Osteoblast (primary cell): ENCODE results near the gene LSM8. TPM values are rescaled to one million over a fixed set of nuclear protein-coding genes. Genes with fewer than 3 reads are reported as not detected.

Experiments
- DNase-seq: peaks from one replicate; pipeline ENCODE4 v3.0.0; 2011; ENCODE audit warnings: low spot score, mixed read lengths; ENCODE audit not compliant: insufficient read length; ENCODE audit errors: missing footprints
- H2AFZ ChIP-seq: 2 replicates; pipeline ENCODE4 v1.6.0; 2011; ENCODE audit warnings: mild to moderate bottlenecking, low read length
- H3K27ac ChIP-seq: 2 replicates; pipeline ENCODE4 v1.5.1; 2011; ENCODE audit warnings: mild to moderate bottlenecking, low read depth, low read length, moderate library complexity
- H3K27me3 ChIP-seq: 2 replicates; pipeline ENCODE4 v1.6.0; 2012; ENCODE audit warnings: mild to moderate bottlenecking, control low read depth, inconsistent platforms, low read length, moderate library complexity; ENCODE audit not compliant: insufficient read depth
- H3K36me3 ChIP-seq: 2 replicates; pipeline ENCODE4 v1.5.1; 2011; ENCODE audit warnings: mild to moderate bottlenecking, low read length, control low read depth, moderate library complexity; ENCODE audit not compliant: insufficient read depth
- H3K4me1 ChIP-seq: 2 replicates; pipeline ENCODE4 v1.5.1; 2011; ENCODE audit warnings: mild to moderate bottlenecking, low read length, control low read depth, moderate library complexity; ENCODE audit not compliant: insufficient read depth
- H3K4me2 ChIP-seq: 2 replicates; pipeline ENCODE4 v1.6.0; 2011; ENCODE audit warnings: mild to moderate bottlenecking, low read length; ENCODE audit not compliant: insufficient read depth
- H3K4me3 ChIP-seq: fragments of 200-600 bp; sonication (generic); 3 replicates; pipeline ENCODE4 v1.5.1; 2012; ENCODE audit warnings: mild to moderate bottlenecking, low read length, inconsistent platforms; ENCODE audit not compliant: insufficient read depth
- H3K79me2 ChIP-seq: 2 replicates; pipeline ENCODE4 v1.6.0; 2012; ENCODE audit warnings: mild to moderate bottlenecking, low read length, control low read depth, inconsistent platforms; ENCODE audit not compliant: insufficient read depth
- H3K9me3 ChIP-seq: 2 replicates; pipeline ENCODE4 v1.5.1; 2011; ENCODE audit warnings: low read depth, low read length, control low read depth
- H4K20me1 ChIP-seq: 2 replicates; pipeline ENCODE4 v1.6.0; 2012; ENCODE audit warnings: mild to moderate bottlenecking, low read length, control low read depth; ENCODE audit not compliant: insufficient read depth
- total RNA-seq: library from RNA; depleted of rRNA; stranded (reverse); fragments of >200 nt; gene quantifications from 2 replicates; pipeline ENCODE4 v1.2.3, GENCODE V29; 2012
- TF ChIP-seq, protein P1 (sequence below): IDR thresholded peaks from 2 replicates; pipeline ENCODE4 v1.5.1; 2011; ENCODE audit warnings: mild to moderate bottlenecking, low read depth, low read length, moderate library complexity; ENCODE audit errors: extremely low read depth

The LSM8 gene
- total RNA-seq, 1 donor, result 43.8 TPM

DNA sequence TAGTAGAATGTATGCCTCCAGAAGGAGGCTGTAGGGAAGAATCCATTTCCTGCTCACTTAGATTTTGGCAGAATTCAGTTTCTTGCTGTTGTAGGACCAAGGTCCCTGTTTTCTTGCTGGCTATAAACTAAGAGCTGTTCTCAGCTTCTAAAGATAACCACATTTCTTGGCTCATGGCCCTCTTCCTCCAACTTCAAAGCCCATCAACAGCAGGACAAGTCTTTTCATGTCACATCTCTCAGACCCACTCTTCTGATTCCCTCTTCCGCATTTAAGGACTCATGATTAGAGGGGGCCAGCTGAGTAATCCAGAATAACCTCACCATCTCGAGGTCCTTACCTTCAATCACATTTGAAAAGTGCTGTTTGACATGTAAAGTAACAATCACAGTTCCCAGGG is 8.2 kb upstream of the LSM8 start:
- H2AFZ ChIP-seq, result no peak overlapping the region
- no peak overlapping the region for H3K27ac ChIP-seq
- no peaks in the 10 kb centered on the region for H3K36me3 ChIP-seq
- no peaks in the 10 kb centered on the region for H3K79me2 ChIP-seq
- no peaks in the 10 kb centered on the region for H4K20me1 ChIP-seq
- no peak overlapping the region for H3K4me3 ChIP-seq
- TF ChIP-seq, protein P1, sequence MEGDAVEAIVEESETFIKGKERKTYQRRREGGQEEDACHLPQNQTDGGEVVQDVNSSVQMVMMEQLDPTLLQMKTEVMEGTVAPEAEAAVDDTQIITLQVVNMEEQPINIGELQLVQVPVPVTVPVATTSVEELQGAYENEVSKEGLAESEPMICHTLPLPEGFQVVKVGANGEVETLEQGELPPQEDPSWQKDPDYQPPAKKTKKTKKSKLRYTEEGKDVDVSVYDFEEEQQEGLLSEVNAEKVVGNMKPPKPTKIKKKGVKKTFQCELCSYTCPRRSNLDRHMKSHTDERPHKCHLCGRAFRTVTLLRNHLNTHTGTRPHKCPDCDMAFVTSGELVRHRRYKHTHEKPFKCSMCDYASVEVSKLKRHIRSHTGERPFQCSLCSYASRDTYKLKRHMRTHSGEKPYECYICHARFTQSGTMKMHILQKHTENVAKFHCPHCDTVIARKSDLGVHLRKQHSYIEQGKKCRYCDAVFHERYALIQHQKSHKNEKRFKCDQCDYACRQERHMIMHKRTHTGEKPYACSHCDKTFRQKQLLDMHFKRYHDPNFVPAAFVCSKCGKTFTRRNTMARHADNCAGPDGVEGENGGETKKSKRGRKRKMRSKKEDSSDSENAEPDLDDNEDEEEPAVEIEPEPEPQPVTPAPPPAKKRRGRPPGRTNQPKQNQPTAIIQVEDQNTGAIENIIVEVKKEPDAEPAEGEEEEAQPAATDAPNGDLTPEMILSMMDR, result no peak
- H3K4me1 ChIP-seq, result no peaks in the 10 kb centered on the region
- H3K27me3 ChIP-seq, result no peaks in the 10 kb centered on the region
- H3K4me2 ChIP-seq, result no peak overlapping the region
- no peak for DNase-seq
- H3K9me3 ChIP-seq, result no peaks in the 10 kb centered on the region

DNA sequence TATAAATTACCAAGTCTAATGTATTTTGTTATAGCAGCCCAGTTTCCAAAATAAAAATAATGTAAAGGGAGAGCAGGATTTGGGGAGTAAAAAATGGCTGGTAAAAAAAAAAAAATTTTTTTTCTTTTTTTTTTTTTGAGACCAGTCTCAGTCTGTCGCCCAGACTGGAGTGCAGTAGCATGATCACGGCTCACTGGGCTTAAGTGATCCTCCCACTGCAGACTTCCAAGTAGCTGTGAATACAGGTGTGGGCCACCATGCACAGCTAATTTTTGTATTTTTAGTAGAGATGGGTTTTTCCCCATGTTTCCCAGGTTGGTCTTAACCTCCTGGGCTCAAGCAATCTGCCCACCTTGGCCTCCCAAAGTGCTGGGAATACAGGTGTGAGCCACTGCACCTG is 4.8 kb upstream of the LSM8 start:
- no peaks in the 10 kb centered on the region for H3K9me3 ChIP-seq

DNA sequence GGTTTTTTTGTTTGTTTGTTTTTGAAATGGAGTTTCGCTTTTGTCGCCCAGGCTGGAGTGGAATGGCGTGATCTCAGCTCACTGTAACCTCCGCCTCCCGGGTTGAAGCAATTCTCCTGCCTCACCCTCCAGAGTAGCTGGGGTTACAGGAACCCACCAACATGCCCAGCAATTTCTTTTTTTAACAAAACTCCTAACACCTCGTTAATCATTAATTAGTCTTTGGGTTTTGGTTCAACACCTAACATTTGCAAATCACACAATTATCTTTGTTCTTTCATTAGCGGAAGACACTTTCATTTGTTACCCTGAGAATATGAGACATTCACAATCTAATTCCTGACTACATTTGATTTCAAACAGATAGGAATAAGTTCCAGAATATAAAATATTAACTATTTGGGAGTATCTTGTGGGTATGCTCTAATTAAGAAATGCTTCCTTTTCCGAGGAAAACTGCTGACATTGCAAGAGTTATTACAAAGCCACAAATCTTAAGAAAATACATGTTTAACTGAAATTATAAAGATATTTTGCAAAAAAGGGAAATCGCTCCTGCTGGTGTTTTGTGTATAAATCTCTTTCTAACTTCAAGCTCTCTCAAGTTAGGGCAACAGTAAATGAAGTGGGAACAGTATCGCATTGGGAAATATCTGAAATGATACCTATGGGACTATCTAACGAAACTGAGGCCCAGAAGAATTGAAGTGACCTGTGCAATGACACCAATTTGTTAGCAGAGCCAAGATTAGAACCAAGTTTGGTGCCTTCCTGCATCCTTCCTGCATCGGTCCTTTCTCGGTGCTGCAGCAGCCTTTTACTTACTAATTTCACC is 1.2 kb upstream of the LSM8 start:
- peaks cover 34% of the 10 kb centered on the region for H3K79me2 ChIP-seq
- no peak for DNase-seq
- H3K27ac ChIP-seq, result peak overlapping the region; percentile 80
- peak overlapping the region; percentile 84 for H3K4me3 ChIP-seq
- no peaks in the 10 kb centered on the region for H3K27me3 ChIP-seq
- H3K4me2 ChIP-seq, result peak overlapping the region; percentile 98
- peak overlapping the region; percentile 90 for H2AFZ ChIP-seq
- peaks cover 24% of the 10 kb centered on the region for H3K4me1 ChIP-seq
- H3K9me3 ChIP-seq, result no peaks in the 10 kb centered on the region
- no peaks in the 10 kb centered on the region for H3K36me3 ChIP-seq
- H4K20me1 ChIP-seq, result no peaks in the 10 kb centered on the region
- TF ChIP-seq, protein P1, result no peak

More for the DNA sequence above, 4.8 kb upstream of the LSM8 start:
- H3K27me3 ChIP-seq, result no peaks in the 10 kb centered on the region
- H3K27ac ChIP-seq, result no peak overlapping the region
- DNase-seq, result no peak
- no peak overlapping the region for H3K4me2 ChIP-seq
- peaks cover 2% of the 10 kb centered on the region for H3K79me2 ChIP-seq
- no peaks in the 10 kb centered on the region for H3K36me3 ChIP-seq
- H4K20me1 ChIP-seq, result no peaks in the 10 kb centered on the region
- no peak overlapping the region for H3K4me3 ChIP-seq
- H2AFZ ChIP-seq, result no peak overlapping the region
- TF ChIP-seq, protein P1, result no peak
- H3K4me1 ChIP-seq, result peaks cover 6% of the 10 kb centered on the region

DNA sequence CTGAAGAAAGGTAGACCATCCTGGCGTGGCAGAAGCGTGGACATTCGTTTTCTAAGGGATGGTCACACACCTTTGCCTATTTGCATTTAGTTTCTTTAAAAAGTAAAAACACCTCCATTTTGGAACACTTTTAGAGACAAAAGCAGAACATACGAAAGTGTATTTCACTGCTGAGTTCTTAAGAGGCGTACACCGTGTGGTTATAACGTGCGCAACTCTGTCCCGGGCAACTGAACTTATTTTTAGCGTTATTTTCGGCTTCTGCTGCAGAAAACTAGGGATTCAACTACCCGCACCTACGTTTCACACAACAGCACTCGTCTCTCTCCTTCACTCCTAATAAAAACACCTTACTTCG is 557 bp upstream of the LSM8 start:
- H3K4me2 ChIP-seq, result peak overlapping the region; percentile 98
- H2AFZ ChIP-seq, result peak overlapping the region; percentile 90
- no peak for DNase-seq
- TF ChIP-seq, protein P1, result no peak
- H3K27ac ChIP-seq, result peak overlapping the region; percentile 80
- no peaks in the 10 kb centered on the region for H3K27me3 ChIP-seq
- H3K4me1 ChIP-seq, result peaks cover 24% of the 10 kb centered on the region
- no peaks in the 10 kb centered on the region for H4K20me1 ChIP-seq
- no peaks in the 10 kb centered on the region for H3K36me3 ChIP-seq
- peak overlapping the region; percentile 84 for H3K4me3 ChIP-seq
- no peaks in the 10 kb centered on the region for H3K9me3 ChIP-seq
- peaks cover 36% of the 10 kb centered on the region for H3K79me2 ChIP-seq
